MM.1S (cell line): Measurements from ENCODE around the gene ZC2HC1B.

Experiments
- CTCF ChIP-seq: fragments of 300-600 bp; sonication (generic); IDR thresholded peaks from 2 replicates; pipeline ENCODE4 v1.5.1; 2016; ENCODE audit warnings: antibody characterized with exemption, low read length, mixed read lengths
- EZH2 ChIP-seq: fragments of 300-600 bp; sonication (generic); optimal IDR thresholded peaks from 2 replicates; pipeline ENCODE3; 2017; ENCODE audit warnings: low read depth, mild to moderate bottlenecking, antibody characterized with exemption, low read length, mixed read lengths

- TF ChIP-seq EZH2 (no peak), CTCF (no peak)
These were observed 42.9 kb upstream of the ZC2HC1B start for GRCh38 chr6:143821359-143821758.
